WI38 (cell line): ENCODE measurements around the gene CDR2.

Experiments used
- H3K4me3 ChIP-seq: 2 replicates; pipeline ENCODE4 v1.5.1; 2011; ENCODE audit warnings: low read depth, mild to moderate bottlenecking, control low read depth, low read length
- CTCF ChIP-seq: IDR thresholded peaks from 2 replicates; pipeline ENCODE4 v1.5.1; 2012; ENCODE audit warnings: low read depth, mild to moderate bottlenecking, control low read depth, low read length

The CDR2 gene

DNA sequence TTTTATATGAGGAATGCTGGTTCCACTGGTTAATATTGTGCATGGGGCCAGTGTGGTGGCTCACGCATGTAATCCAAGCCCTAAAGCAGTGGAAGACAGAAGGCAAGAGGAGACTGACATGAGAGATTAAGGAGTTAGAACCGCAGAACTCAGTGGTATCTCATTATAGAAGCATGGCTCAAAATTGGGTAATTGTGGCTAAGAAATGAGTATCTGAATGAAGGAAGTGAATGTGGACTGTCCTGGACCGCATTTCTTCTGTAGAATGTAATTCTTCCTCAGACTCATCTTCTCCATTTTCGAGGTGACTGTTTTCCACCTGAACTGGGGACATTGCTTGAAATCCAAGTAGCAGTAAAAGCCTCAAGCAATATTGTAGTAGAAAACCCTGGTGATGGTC lies 42.6 kb upstream of the CDR2 start:
- H3K4me3 ChIP-seq = no peak overlapping the region
- TF ChIP-seq CTCF = no peak

DNA sequence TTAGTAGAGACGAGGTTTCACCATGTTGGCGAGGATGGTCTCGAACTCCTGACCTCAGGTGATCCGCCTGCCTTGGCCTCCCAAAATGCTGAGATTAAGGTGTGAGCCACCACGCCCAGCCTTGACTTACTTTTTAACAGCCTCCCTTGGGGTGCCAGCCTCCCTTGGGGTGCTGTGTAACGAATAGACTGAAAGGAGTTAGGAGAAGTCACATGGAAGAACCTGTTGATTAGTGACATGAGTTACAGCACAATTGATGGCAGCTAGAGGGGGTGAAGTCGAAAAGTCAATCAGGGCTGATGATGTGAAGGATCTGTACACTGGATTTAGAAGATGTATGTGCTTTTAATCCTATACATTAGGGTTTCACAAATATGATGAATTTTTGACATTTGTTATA lies 39.4 kb upstream of the CDR2 start:
- no peak for TF ChIP-seq CTCF
- H3K4me3 ChIP-seq = no peak overlapping the region

- TF ChIP-seq CTCF = no peak
- H3K4me3 ChIP-seq = no peak overlapping the region
These were observed 33.1 kb upstream of the CDR2 start for GRCh38 chr16:22407486-22407885.

GRCh38 chr16:22402191-22402590 lies 27.8 kb upstream of the CDR2 start:
- no peak overlapping the region for H3K4me3 ChIP-seq
- no peak for TF ChIP-seq CTCF

DNA sequence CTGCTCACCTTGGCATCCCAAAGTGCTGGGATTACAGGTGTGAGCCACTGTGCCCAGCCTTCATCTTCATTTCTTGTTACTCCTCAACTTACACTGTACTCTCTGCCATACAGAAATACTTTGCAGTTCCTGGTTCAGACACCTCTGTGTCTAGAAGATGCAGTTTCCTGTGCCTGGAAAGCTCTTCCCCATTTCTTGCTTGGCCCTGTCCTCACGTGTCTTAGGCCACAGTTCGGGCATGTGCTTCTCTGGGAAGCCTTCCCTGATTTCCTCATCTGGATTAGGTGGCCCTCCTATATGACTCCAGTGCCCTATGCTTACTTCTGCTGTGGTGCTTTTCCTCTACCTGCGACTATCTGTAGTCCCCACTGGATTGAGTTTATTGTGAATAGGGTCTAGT lies 26.5 kb upstream of the CDR2 start:
- no peak overlapping the region for H3K4me3 ChIP-seq
- no peak for TF ChIP-seq CTCF

DNA sequence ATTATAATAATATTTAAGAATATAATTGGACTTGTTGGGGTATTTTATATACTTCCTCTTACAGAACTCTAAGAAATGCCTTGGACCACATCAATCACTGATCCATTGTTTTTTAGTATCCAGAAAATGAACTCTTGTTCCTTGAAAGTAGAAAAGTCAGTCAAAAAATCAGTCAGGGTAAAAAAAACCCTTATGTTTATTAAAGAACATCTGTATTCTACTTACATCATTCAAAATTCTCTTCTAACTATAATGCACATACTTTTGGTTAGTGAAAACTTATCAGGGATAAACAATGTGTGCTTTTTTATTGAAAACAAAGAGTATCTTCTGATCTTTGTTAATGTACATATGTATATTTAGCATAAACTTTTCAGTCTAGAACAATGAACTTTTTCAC lies 23.5 kb upstream of the CDR2 start:
- no peak for TF ChIP-seq CTCF
- no peak overlapping the region for H3K4me3 ChIP-seq

GRCh38 chr16:22397464-22397863 lies 23.0 kb upstream of the CDR2 start:
- H3K4me3 ChIP-seq = no peak overlapping the region
- TF ChIP-seq CTCF = no peak
